Stimulated activated CD8-positive, alpha-beta memory T cell treated with anti-CD3 and anti-CD28 coated beads, Interleukin-4, amount 100 ng/mL, for 24 hours (primary cell): ENCODE results near the gene MRNIP.

Experiments
- DNase-seq: peaks from one replicate; pipeline ENCODE4 v3.0.0-alpha.2; 2020; ENCODE audit warnings: low read depth

Gene MRNIP

GRCh38 chr5:179821298-179822058 is 37.1 kb downstream of the MRNIP start:
- DNase-seq = peak; percentile 72

GRCh38 chr5:179820483-179821297 is 37.9 kb downstream of the MRNIP start, which contains the start of gene SQSTM1:
Gene SQSTM1 (plus strand): TSS chr5:179820905. CDS start chr5:179820937, 32 bp downstream.
- DNase-seq = peak; percentile 74

GRCh38 chr5:179820127-179820482 is 38.5 kb downstream of the MRNIP start:
- DNase-seq = no peak

- no peak for DNase-seq
Observed at GRCh38 chr5:179819296-179820126, 39.1 kb downstream of the MRNIP start.

- DNase-seq = peak; percentile 83
Observed at GRCh38 chr5:179818746-179819295, 39.8 kb downstream of the MRNIP start.

- no peak for DNase-seq
Observed at GRCh38 chr5:179817890-179818745, 40.5 kb downstream of the MRNIP start.

- no peak for DNase-seq
Observed at GRCh38 chr5:179817470-179817840, 41.2 kb downstream of the MRNIP start.

GRCh38 chr5:179816796-179817469 is 41.7 kb downstream of the MRNIP start:
- no peak for DNase-seq

- DNase-seq = no peak
Observed at GRCh38 chr5:179816401-179816795, 42.2 kb downstream of the MRNIP start.

- DNase-seq = no peak
Observed at GRCh38 chr5:179815491-179816249, 42.9 kb downstream of the MRNIP start.

- DNase-seq = no peak
Observed at GRCh38 chr5:179814090-179814489, 44.5 kb downstream of the MRNIP start.

- no peak for DNase-seq
Observed at GRCh38 chr5:179812997-179813607, 45.5 kb downstream of the MRNIP start.

GRCh38 chr5:179812135-179812825 is 46.3 kb downstream of the MRNIP start:
- DNase-seq = no peak

- DNase-seq = peak; percentile 48
Observed at GRCh38 chr5:179806250-179807048, 52.2 kb downstream of the MRNIP start, which contains the start of gene MGAT4B. Gene MGAT4B (minus strand): TSS chr5:179806866. CDS start chr5:179806583, 283 bp downstream.

- DNase-seq = no peak
Observed at GRCh38 chr5:179805529-179806249, 52.9 kb downstream of the MRNIP start.

GRCh38 chr5:179805070-179805528 is 53.5 kb downstream of the MRNIP start:
- DNase-seq = no peak

GRCh38 chr5:179804555-179804947 is 54.1 kb downstream of the MRNIP start:
- DNase-seq = no peak
